Hematopoietic multipotent progenitor cell treated with erythropoietin and hydrocortisone succinate and interleukin-3 and kit ligand, for 6 days (in vitro differentiated cells): ENCODE data around the gene TGM5.
"Not testable (repeated sequence)": the region's sequence is repeated elsewhere in the genome, so short reads cannot be mapped to it uniquely, and the experiment has no call there.

Source experiments
- DNase-seq: peaks from one replicate; pipeline ENCODE4 v3.0.0-alpha.2; 2015

The TGM5 gene

GRCh38 chr15:43275740-43276562 is 9.2 kb upstream of the TGM5 start:
- DNase-seq, result no peak

DNA sequence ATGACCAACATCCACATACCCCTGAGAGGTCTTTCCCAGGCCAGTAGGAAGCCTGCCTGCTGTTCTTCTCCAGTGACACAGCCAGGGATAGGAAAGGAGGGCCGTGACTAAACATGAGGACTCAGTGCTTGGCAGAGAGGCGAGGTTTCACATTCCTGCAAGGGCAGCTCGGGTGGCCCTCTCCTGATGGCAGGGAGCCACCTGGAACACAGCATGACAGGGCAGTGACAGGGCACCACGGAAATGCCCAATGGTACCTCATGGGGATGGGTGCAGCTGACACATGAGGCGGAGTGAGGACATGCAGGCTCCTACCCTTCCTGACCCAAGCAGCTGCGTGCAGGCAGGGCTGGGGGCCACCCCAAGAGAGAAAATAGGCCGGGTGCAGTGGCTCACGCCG is 7.4 kb upstream of the TGM5 start:
- no peak for DNase-seq

DNA sequence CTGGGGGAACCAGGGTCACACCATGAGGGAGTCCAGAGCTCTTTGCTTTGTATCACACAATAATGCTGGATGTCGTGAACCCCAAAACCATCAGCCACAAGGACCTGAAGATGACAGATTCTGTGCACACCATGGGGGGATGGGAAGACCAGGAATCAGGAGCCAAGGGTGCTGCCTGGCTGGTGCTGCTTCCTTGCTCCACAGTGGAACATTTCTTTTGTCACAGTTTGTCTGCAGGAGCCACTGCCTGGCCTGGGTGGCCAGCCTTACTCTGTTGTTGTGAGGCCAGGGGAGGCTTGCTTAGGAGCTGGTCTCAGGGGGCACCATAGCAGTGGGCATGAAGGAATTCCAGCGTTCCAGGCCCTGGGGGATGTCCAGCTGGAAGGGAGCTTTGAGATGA is 6.5 kb upstream of the TGM5 start:
- no peak for DNase-seq

DNA sequence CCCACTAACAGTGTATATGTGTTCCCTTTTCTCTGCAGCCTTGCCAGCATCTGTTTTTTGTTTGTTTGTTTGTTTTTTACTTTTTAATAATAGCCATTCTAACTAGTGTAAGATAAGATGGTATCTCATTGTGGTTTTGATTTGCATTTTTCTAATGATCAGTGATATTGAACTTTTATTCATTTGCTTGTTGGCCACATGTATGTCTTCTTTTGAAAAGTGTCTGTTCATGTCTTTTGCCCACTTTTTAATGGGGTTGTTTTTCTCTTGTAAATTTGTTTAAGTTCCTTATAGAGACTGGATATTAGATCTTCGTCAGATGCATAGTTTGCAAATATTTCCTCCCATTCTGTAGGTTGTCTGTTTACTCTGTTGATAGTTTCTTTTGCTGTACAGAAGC is 5.2 kb upstream of the TGM5 start:
- DNase-seq, result not testable (repeated sequence)

- peak; percentile 39 for DNase-seq
Observed at GRCh38 chr15:43270676-43271306, 4.1 kb upstream of the TGM5 start.

DNA sequence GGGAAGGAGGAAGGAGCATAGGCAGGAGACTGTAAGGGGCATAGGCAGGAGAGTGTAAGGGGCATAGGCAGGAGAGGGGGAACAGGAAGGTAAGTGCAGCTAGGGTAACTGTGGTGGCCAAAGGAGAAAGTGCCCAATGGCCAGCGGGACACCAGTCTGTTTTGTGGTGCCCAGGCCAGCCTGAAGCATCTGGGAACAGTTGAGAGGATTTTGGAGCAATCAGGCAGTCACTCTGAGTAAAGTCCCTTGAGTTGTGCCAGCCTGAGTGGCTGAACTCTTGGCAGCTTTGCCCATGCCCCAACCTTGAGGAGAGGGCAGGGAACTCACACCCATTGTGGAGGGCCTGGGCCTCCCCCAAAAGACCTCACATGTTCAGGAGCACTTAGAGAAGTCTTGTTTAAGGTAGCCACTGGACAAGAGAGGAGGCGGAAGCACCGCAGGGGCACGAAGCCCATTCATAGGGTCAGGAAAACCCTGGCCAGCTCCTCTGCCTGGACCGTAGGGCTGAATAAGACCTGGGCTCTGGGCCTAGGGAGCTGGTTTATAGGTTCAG is 3.5 kb upstream of the TGM5 start:
- no peak for DNase-seq

- peak; percentile 78 for DNase-seq
Observed at GRCh38 chr15:43268111-43269105, 1.7 kb upstream of the TGM5 start.

- DNase-seq, result no peak
Observed at GRCh38 chr15:43267439-43267838, 711 bp upstream of the TGM5 start.

- no peak for DNase-seq
Observed at GRCh38 chr15:43266386-43266785, 342 bp downstream of the TGM5 start.

DNA sequence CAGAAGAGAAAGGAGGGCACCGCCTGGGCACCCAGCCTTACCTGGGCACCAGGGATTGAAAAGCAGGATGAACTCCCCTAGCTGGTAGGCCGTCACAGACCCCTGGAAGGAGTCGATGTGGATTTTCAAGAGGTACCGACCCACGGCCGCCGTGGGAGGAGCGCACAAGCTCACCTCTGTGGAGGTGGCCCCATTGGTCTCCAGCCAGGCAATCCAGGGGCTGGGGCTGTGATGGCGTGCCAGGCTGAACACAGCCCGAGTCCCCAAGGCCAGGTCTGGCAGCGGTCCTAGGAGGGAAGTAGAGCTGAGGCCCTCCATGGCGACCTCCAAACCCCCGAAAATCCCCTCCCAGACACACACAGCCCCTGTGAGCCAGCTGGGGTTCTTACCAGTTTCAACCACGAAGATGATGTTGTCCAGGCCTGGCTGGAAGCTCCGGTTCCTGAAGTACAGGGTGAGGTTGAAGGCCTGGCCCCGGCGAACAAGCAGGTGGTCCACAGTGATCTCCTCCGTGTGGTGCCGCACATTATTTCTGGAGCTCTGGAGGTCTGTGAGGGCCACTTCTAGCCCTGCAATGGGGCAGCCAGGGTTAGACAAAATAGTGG is 6.6 kb downstream of the TGM5 start:
- no peak for DNase-seq

- DNase-seq, result no peak
Observed at GRCh38 chr15:43258781-43259180, 7.9 kb downstream of the TGM5 start.

DNA sequence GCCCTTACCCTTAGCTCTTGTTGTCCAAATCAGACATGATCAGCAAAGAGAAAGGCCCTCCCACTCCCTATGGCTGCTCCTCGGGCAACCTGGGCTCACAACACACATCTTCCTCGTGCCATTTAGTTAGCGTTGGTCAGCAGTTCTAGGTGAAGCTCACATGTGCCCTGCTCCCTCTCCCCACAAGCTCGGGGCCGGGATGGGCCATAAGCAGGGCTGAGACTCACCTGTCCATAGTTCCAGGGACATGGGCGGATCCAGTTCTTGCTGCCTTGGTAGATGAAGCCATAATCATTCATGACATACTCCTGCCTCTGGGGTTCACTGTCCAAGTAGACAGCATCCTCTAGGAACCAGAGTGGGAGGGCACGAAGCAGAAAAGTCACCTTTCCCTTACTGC is 10.4 kb downstream of the TGM5 start:
- DNase-seq, result no peak

GRCh38 chr15:43255376-43255775 is 11.4 kb downstream of the TGM5 start:
- no peak for DNase-seq

GRCh38 chr15:43253431-43254403 is 13.0 kb downstream of the TGM5 start:
- no peak for DNase-seq

DNA sequence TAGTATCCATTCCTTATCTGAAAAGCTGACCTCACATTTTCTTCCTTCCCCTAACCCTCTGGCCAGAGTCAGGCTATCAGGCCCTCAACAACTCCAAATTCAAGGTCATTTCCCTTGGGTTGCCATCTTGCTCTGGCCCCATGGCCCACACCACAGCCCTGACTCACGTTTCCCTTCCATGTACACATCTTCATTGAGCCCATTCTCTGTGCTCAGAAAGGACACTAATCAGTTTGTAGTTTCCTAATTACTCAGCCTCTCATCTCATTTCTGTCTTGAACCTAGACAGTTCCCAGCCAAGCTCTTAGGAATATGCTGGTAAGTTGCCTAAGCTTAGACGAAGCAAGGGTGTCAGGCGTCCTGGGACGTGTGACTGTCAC is 14.9 kb downstream of the TGM5 start:
- no peak for DNase-seq

- no peak for DNase-seq
Observed at GRCh38 chr15:43251185-43251870, 15.4 kb downstream of the TGM5 start.

GRCh38 chr15:43250785-43251184 is 15.9 kb downstream of the TGM5 start:
- no peak for DNase-seq

- peak; percentile 67 for DNase-seq
Observed at GRCh38 chr15:43249699-43250203, 17.0 kb downstream of the TGM5 start.

- DNase-seq, result no peak
Observed at GRCh38 chr15:43249236-43249635, 17.5 kb downstream of the TGM5 start.

DNA sequence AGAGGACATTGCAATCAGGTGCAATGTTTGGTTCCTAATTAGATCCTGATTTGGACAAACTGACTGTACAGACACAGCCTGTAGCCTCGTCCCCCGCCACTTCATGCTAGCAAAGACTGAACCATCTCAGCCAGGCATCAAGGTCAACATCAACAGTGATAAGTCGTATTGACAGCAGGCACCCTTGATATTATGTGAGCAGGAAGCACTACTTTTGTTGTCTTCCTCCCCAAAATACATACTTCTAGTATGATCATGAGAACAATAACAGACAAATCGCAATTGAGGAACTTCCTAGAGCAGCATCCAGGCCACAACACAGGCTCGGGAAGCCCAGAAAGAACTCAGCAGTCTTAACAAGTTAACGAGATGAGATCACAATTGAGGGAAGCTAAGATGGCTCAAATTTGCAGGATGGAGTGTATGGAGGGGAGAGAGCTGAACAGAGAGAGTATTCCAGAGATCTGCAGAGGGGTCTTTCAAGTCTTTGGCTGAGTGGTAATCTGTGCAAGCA is 20.4 kb downstream of the TGM5 start:
- no peak for DNase-seq
